ENCODE results near the gene CUBN. TPM values are rescaled to one million over a fixed set of nuclear protein-coding genes. Genes with fewer than 3 reads are reported as not detected.
A peak's percentile ranks its signal among the peaks of the same experiment; 100 is the strongest.

CUBN gene
- total and polyA plus RNA-seq, 7 donors: 0.25 to 2.4 (median 1.1) TPM; not detected in 2

GRCh38 chr10:17001961-17002749, 127.5 kb downstream of the CUBN start:
- WGBS, 2 donors: 49 to 69% methylated on average over 8 of the region's 8 CpGs
- H3K4me3 ChIP-seq: no peak overlapping the region
- H3K36me3 ChIP-seq: no peaks in the 10 kb centered on the region
- intact Hi-C loops (cut with DNase I): no loop called here
- DNase-seq: no peak
- H3K27me3 ChIP-seq: no peaks in the 10 kb centered on the region
- no peaks in the 10 kb centered on the region for H3K9me3 ChIP-seq
- TF ChIP-seq POLR2A (IDR thresholded peaks at IDR 0.05): no peak
- TF ChIP-seq POLR2AphosphoS5 (IDR thresholded peaks at IDR 0.05): peak; percentile 30 to 74 (median 48)
- no peak for TF ChIP-seq CTCF (IDR thresholded peaks at IDR 0.05)
- TF ChIP-seq EP300 (IDR thresholded peaks at IDR 0.05): peak in 1 of 4 donors; percentile 18
- H3K4me1 ChIP-seq: peaks cover 0 to 7% (median 0%) of the 10 kb centered on the region in 4 donors
- H3K27ac ChIP-seq: peak overlapping the region; percentile 46 to 77 (median 65)

GRCh38 chr10:17001297-17001744, 128.3 kb downstream of the CUBN start:
- WGBS, 2 donors: 84 to 89% methylated on average over 9 of the region's 9 CpGs

GRCh38 chr10:16999665-17000451, 129.8 kb downstream of the CUBN start:
- no peaks in the 10 kb centered on the region for H3K36me3 ChIP-seq
- peaks cover 0 to 7% (median 0%) of the 10 kb centered on the region in 4 donors for H3K4me1 ChIP-seq
- H3K27me3 ChIP-seq: no peaks in the 10 kb centered on the region
- no peak for DNase-seq
- intact Hi-C loops (cut with DNase I): no loop called here
- TF ChIP-seq POLR2AphosphoS5 (IDR thresholded peaks at IDR 0.05) (peak in 2 of 4 donors; percentile 11 to 28), EP300 (IDR thresholded peaks at IDR 0.05) (no peak)
- H3K4me3 ChIP-seq: no peak overlapping the region
- 68 to 81% methylated on average over 10 of the region's 10 CpGs for WGBS, 2 donors
- H3K9me3 ChIP-seq: no peaks in the 10 kb centered on the region
- H3K27ac ChIP-seq: peak overlapping the region; percentile 48 to 77 (median 65)

More at GRCh38 chr10:17001297-17001744, 128.3 kb downstream of the CUBN start:
- no peaks in the 10 kb centered on the region for H3K36me3 ChIP-seq
- no peak overlapping the region for H3K4me3 ChIP-seq
- TF ChIP-seq POLR2A (IDR thresholded peaks at IDR 0.05) (no peak), EP300 (IDR thresholded peaks at IDR 0.05) (no peak), CTCF (IDR thresholded peaks at IDR 0.05) (no peak), POLR2AphosphoS5 (IDR thresholded peaks at IDR 0.05) (no peak)
- intact Hi-C loops (cut with DNase I): no loop called here
- H3K4me1 ChIP-seq: peaks cover 0 to 7% (median 0%) of the 10 kb centered on the region in 4 donors
- no peak for DNase-seq
- H3K27me3 ChIP-seq: no peaks in the 10 kb centered on the region
- no peaks in the 10 kb centered on the region for H3K9me3 ChIP-seq
- peak overlapping the region; percentile 46 to 77 (median 65) for H3K27ac ChIP-seq

- Histone ChIP-seq H3K27ac (peak overlapping the region in 2 of 4 donors; percentile 37 to 43), H3K4me1 (no peaks in the 10 kb centered on the region), H3K36me3 (no peaks in the 10 kb centered on the region), H3K27me3 (no peaks in the 10 kb centered on the region), H3K9me3 (no peaks in the 10 kb centered on the region), H3K4me3 (no peak overlapping the region)
- intact Hi-C loops (cut with DNase I): no loop called here
- 51 to 76% methylated on average over 6 of the region's 6 CpGs for WGBS, 2 donors
- TF ChIP-seq POLR2AphosphoS5 (IDR thresholded peaks at IDR 0.05) (no peak), CTCF (IDR thresholded peaks at IDR 0.05) (no peak), EP300 (IDR thresholded peaks at IDR 0.05) (no peak), POLR2A (IDR thresholded peaks at IDR 0.05) (no peak)
- DNase-seq: no peak
Measured at GRCh38 chr10:16996530-16996964, 133.1 kb downstream of the CUBN start.
